Mesenchymal stem cell (in vitro differentiated cells and primary cell): ENCODE data around the gene SULT1C2.
A peak's percentile ranks its signal among the peaks of the same experiment; 100 is the strongest.
"Not testable (repeated sequence)": the region's sequence is repeated elsewhere in the genome, so short reads cannot be mapped to it uniquely, and the experiment has no call there.

ENCODE experiments used
- DNase-seq: peaks from one replicate; pipeline ENCODE4 v3.0.0-alpha.2; 2013
- H2AFZ ChIP-seq: one replicate; pipeline ENCODE4 v1.6.1; 2013; ENCODE audit warnings: low read depth, mild to moderate bottlenecking, control low read depth, inconsistent platforms, low read length, moderate library complexity
- H2AK5ac ChIP-seq: 2 replicates; pipeline ENCODE4 v1.6.1; 2013; ENCODE audit warnings: low read length, moderate library complexity, mild to moderate bottlenecking, inconsistent platforms; ENCODE audit not compliant: severe bottlenecking
- H2BK120ac ChIP-seq: one replicate; pipeline ENCODE4 v1.6.1; 2013; ENCODE audit warnings: low read depth, mild to moderate bottlenecking, inconsistent platforms, low read length, moderate library complexity
- H2BK12ac ChIP-seq, 2 experiments: one replicate each; pipeline ENCODE4 v1.6.1; 2013; ENCODE audit warnings: inconsistent platforms in 2 of 2, low read length in 2 of 2, mild to moderate bottlenecking in 2 of 2, moderate library complexity in 2 of 2, control low read depth in 1 of 2
- H2BK15ac ChIP-seq: one replicate; pipeline ENCODE4 v1.6.1; 2013; ENCODE audit warnings: mild to moderate bottlenecking, low read depth, inconsistent platforms; ENCODE audit not compliant: poor library complexity, severe bottlenecking
- H2BK5ac ChIP-seq: 2 replicates; pipeline ENCODE4 v1.6.1; 2013; ENCODE audit warnings: low read depth, mild to moderate bottlenecking, low read length, control low read depth, inconsistent platforms; ENCODE audit not compliant: poor library complexity, severe bottlenecking
- H3K14ac ChIP-seq, 2 experiments: one replicate each; pipeline ENCODE4 v1.6.1; 2013; ENCODE audit warnings: inconsistent platforms in 2 of 2, low read length in 2 of 2, control low read depth in 1 of 2, mild to moderate bottlenecking in 1 of 2, moderate library complexity in 1 of 2
- H3K18ac ChIP-seq, 2 experiments: one replicate each; pipeline ENCODE4 v1.6.1; 2013; ENCODE audit warnings: inconsistent platforms in 2 of 2, low read length in 2 of 2, control low read depth in 1 of 2, low read depth in 1 of 2, mild to moderate bottlenecking in 1 of 2
- H3K23ac ChIP-seq, 2 experiments: one replicate each; pipeline ENCODE4 v1.6.1; 2013; ENCODE audit warnings: inconsistent platforms in 2 of 2, low read length in 2 of 2, mild to moderate bottlenecking in 2 of 2, moderate library complexity in 2 of 2, control low read depth in 1 of 2
- H3K27ac ChIP-seq: 2 replicates; pipeline ENCODE4 v1.5.1; 2013; ENCODE audit warnings: mild to moderate bottlenecking, moderate library complexity, low read length, control low read depth, inconsistent platforms; ENCODE audit not compliant: poor library complexity, severe bottlenecking
- H3K27me3 ChIP-seq, 2 experiments: 2 replicates each; pipeline versions ENCODE4 v1.6.1 to v1.7.0; 2013; ENCODE audit warnings: low read length in 2 of 2, mild to moderate bottlenecking in 2 of 2, moderate library complexity in 2 of 2, control low read depth in 1 of 2, inconsistent platforms in 1 of 2; ENCODE audit not compliant: control insufficient read depth in 1 of 2, insufficient read depth in 1 of 2
- H3K36me3 ChIP-seq, 2 experiments: 2 replicates each; pipeline versions ENCODE4 v1.6.1 to v1.7.0; 2013; ENCODE audit warnings: low read length in 2 of 2, control low read depth in 1 of 2, inconsistent platforms in 1 of 2, low read depth in 1 of 2, mild to moderate bottlenecking in 1 of 2; ENCODE audit not compliant: insufficient read depth in 2 of 2, control insufficient read depth in 1 of 2
- H3K4ac ChIP-seq, 2 experiments: one replicate each; pipeline ENCODE4 v1.6.1; 2013; ENCODE audit warnings: inconsistent platforms in 2 of 2, low read length in 2 of 2, mild to moderate bottlenecking in 2 of 2, moderate library complexity in 2 of 2, control low read depth in 1 of 2, low read depth in 1 of 2
- H3K4me1 ChIP-seq: 2 replicates; pipeline ENCODE4 v1.6.1; 2013; ENCODE audit warnings: low read depth, low read length, control low read depth; ENCODE audit not compliant: control insufficient read depth, insufficient read depth
- H3K4me2 ChIP-seq: 2 replicates; pipeline ENCODE4 v1.6.1; 2013; ENCODE audit warnings: low read length, mild to moderate bottlenecking, inconsistent platforms; ENCODE audit not compliant: poor library complexity, severe bottlenecking
- H3K4me3 ChIP-seq, 2 experiments: 2 replicates each; pipeline versions ENCODE4 v1.5.1 to v1.7.0; 2013; ENCODE audit warnings: low read length in 2 of 2, mild to moderate bottlenecking in 2 of 2, control low read depth in 1 of 2, low read depth in 1 of 2; ENCODE audit not compliant: insufficient read depth in 1 of 2
- H3K79me1 ChIP-seq: replicated peaks from 2 replicates; pipeline ENCODE4 v1.6.1; 2013; ENCODE audit warnings: mild to moderate bottlenecking, control low read depth, low read length, inconsistent platforms; ENCODE audit not compliant: poor library complexity, severe bottlenecking
- H3K9ac ChIP-seq: 2 replicates; pipeline ENCODE4 v1.7.0; 2013; ENCODE audit warnings: mild to moderate bottlenecking, low read length, moderate library complexity
- H3K9me3 ChIP-seq: 2 replicates; pipeline ENCODE4 v1.7.0; 2013; ENCODE audit warnings: mild to moderate bottlenecking, low read length; ENCODE audit not compliant: control insufficient read depth
- H4K8ac ChIP-seq: one replicate; pipeline ENCODE4 v1.6.1; 2013; ENCODE audit warnings: inconsistent platforms, mild to moderate bottlenecking, low read length, moderate library complexity
- H4K91ac ChIP-seq: one replicate; pipeline ENCODE4 v1.6.1; 2013; ENCODE audit warnings: mild to moderate bottlenecking, low read length, inconsistent platforms
- WGBS: methylation state at CpG from one replicate; pipeline ENCODE4 v1.1.7; 2013; ENCODE audit warnings: mixed read lengths; 5-methylcytosine and 5-hydroxymethylcytosine counted together

SULT1C2 gene

GRCh38 chr2:108278631-108279030 is 10.1 kb upstream of the SULT1C2 start:
- H3K36me3 ChIP-seq: no peaks in the 10 kb centered on the region
- H3K4me2 ChIP-seq: no peak overlapping the region
- no peak overlapping the region for H3K14ac ChIP-seq
- WGBS: 80% methylated on average over 1 of the region's 2 CpGs
- H3K27me3 ChIP-seq: no peaks in the 10 kb centered on the region
- no peak overlapping the region for H3K4ac ChIP-seq
- H2BK5ac ChIP-seq: no peak overlapping the region
- no peak overlapping the region for H3K23ac ChIP-seq
- H3K4me1 ChIP-seq: peaks cover 2% of the 10 kb centered on the region
- no peak overlapping the region for H2BK12ac ChIP-seq
- no peak overlapping the region for H3K27ac ChIP-seq
- no peak overlapping the region for H4K8ac ChIP-seq
- peaks cover 5% of the 10 kb centered on the region for H3K79me1 ChIP-seq
- H2BK120ac ChIP-seq: no peak overlapping the region
- H3K9me3 ChIP-seq: no peaks in the 10 kb centered on the region
- no peak overlapping the region for H3K9ac ChIP-seq
- H3K18ac ChIP-seq: no peak overlapping the region
- H2AK5ac ChIP-seq: no peak overlapping the region
- H2AFZ ChIP-seq: no peak overlapping the region
- no peak for DNase-seq
- no peak overlapping the region for H4K91ac ChIP-seq
- H3K4me3 ChIP-seq: no peak overlapping the region
- no peak overlapping the region for H2BK15ac ChIP-seq

- Histone ChIP-seq H3K9me3 (no peaks in the 10 kb centered on the region), H2BK5ac (no peak overlapping the region), H3K27ac (no peak overlapping the region), H3K4ac (no peak overlapping the region), H4K91ac (no peak overlapping the region), H2BK15ac (no peak overlapping the region), H2BK12ac (no peak overlapping the region), H3K4me3 (no peak overlapping the region), H3K79me1 (peaks cover 1% of the 10 kb centered on the region), H2AK5ac (peak overlapping the region; percentile 49), H3K9ac (no peak overlapping the region), H3K4me1 (peaks cover 2% of the 10 kb centered on the region), H2AFZ (no peak overlapping the region), H2BK120ac (no peak overlapping the region), H3K36me3 (no peaks in the 10 kb centered on the region), H3K18ac (no peak overlapping the region), H3K23ac (no peak overlapping the region), H3K4me2 (no peak overlapping the region), H3K27me3 (no peaks in the 10 kb centered on the region), H3K14ac (no peak overlapping the region), H4K8ac (no peak overlapping the region)
- DNase-seq: no peak
- WGBS: 91% methylated on average over 5 of the region's 5 CpGs
These were observed 9.2 kb upstream of the SULT1C2 start for GRCh38 chr2:108279468-108279867.

- H2AFZ ChIP-seq: no peak overlapping the region
- WGBS: 89% methylated on average over 3 of the region's 3 CpGs
These were observed 8.2 kb upstream of the SULT1C2 start for GRCh38 chr2:108280466-108280865.

GRCh38 chr2:108284566-108284965 is 4.1 kb upstream of the SULT1C2 start:
- not testable (repeated sequence) for H2BK15ac ChIP-seq, H3K18ac ChIP-seq, H3K9me3 ChIP-seq, H3K4me1 ChIP-seq, H2AK5ac ChIP-seq, H3K4me2 ChIP-seq, H3K36me3 ChIP-seq, H4K8ac ChIP-seq, H2BK5ac ChIP-seq, H3K23ac ChIP-seq, H3K9ac ChIP-seq, H2BK12ac ChIP-seq, H2AFZ ChIP-seq, H4K91ac ChIP-seq, H3K27ac ChIP-seq, DNase-seq, H3K4me3 ChIP-seq, H3K4ac ChIP-seq, H2BK120ac ChIP-seq, H3K14ac ChIP-seq, H3K27me3 ChIP-seq, H3K79me1 ChIP-seq
- WGBS: 94% methylated on average over 5 of the region's 7 CpGs

More at GRCh38 chr2:108280466-108280865, 8.2 kb upstream of the SULT1C2 start:
- H3K23ac ChIP-seq: no peak overlapping the region
- peaks cover 2% of the 10 kb centered on the region for H3K4me1 ChIP-seq
- no peak overlapping the region for H4K91ac ChIP-seq
- H3K9me3 ChIP-seq: no peaks in the 10 kb centered on the region
- H3K4me3 ChIP-seq: no peak overlapping the region
- H2AK5ac ChIP-seq: peak overlapping the region; percentile 19
- H2BK12ac ChIP-seq: no peak overlapping the region
- peaks cover 3% of the 10 kb centered on the region for H3K79me1 ChIP-seq
- H3K4ac ChIP-seq: no peak overlapping the region
- no peaks in the 10 kb centered on the region for H3K27me3 ChIP-seq
- no peak overlapping the region for H3K27ac ChIP-seq
- DNase-seq: no peak
- no peak overlapping the region for H3K14ac ChIP-seq
- H2BK120ac ChIP-seq: no peak overlapping the region
- H3K4me2 ChIP-seq: no peak overlapping the region
- no peak overlapping the region for H3K18ac ChIP-seq
- no peak overlapping the region for H2BK15ac ChIP-seq
- no peaks in the 10 kb centered on the region for H3K36me3 ChIP-seq
- H4K8ac ChIP-seq: no peak overlapping the region
- no peak overlapping the region for H3K9ac ChIP-seq
- no peak overlapping the region for H2BK5ac ChIP-seq
